ENCODE data around the gene PLXDC2.
"Not testable (repeated sequence)": the region's sequence is repeated elsewhere in the genome, so short reads cannot be mapped to it uniquely, and the experiment has no call there.

PLXDC2 gene

GRCh38 chr10:19816411-19817230 lies at the start of gene PLXDC2:
PLXDC2 (plus strand) TSS chr10:19816432.
- DNase-seq: no peak

GRCh38 chr10:19767876-19768275 lies 48.4 kb upstream of the PLXDC2 start:
- no peak for DNase-seq

GRCh38 chr10:19769826-19770225 lies 46.4 kb upstream of the PLXDC2 start:
- not testable (repeated sequence) for DNase-seq

- DNase-seq: no peak
These were observed 43.3 kb upstream of the PLXDC2 start for GRCh38 chr10:19772972-19773371.

- DNase-seq: no peak
These were observed 40.9 kb upstream of the PLXDC2 start for GRCh38 chr10:19775296-19775695.

GRCh38 chr10:19777806-19778205 lies 38.4 kb upstream of the PLXDC2 start:
- no peak for DNase-seq

- no peak for DNase-seq
These were observed 37.2 kb upstream of the PLXDC2 start for GRCh38 chr10:19778996-19779395.

GRCh38 chr10:19782430-19783089 lies 33.7 kb upstream of the PLXDC2 start:
- no peak for DNase-seq

GRCh38 chr10:19783721-19784120 lies 32.5 kb upstream of the PLXDC2 start:
- no peak for DNase-seq

GRCh38 chr10:19785366-19785765 lies 30.9 kb upstream of the PLXDC2 start:
- DNase-seq: no peak

- DNase-seq: no peak
These were observed 28.1 kb upstream of the PLXDC2 start for GRCh38 chr10:19788075-19788686.

GRCh38 chr10:19788902-19789301 lies 27.3 kb upstream of the PLXDC2 start:
- DNase-seq: no peak

GRCh38 chr10:19789607-19790006 lies 26.6 kb upstream of the PLXDC2 start:
- DNase-seq: no peak

GRCh38 chr10:19791032-19791431 lies 25.2 kb upstream of the PLXDC2 start:
- no peak for DNase-seq

GRCh38 chr10:19795684-19796083 lies 20.5 kb upstream of the PLXDC2 start:
- no peak for DNase-seq

- DNase-seq: no peak
These were observed 16.1 kb upstream of the PLXDC2 start for GRCh38 chr10:19800161-19800560.

- DNase-seq: no peak
These were observed 14.9 kb upstream of the PLXDC2 start for GRCh38 chr10:19801369-19801768.

GRCh38 chr10:19803676-19804075 lies 12.6 kb upstream of the PLXDC2 start:
- DNase-seq: no peak

GRCh38 chr10:19809481-19809880 lies 6.8 kb upstream of the PLXDC2 start:
- DNase-seq: no peak

- no peak for DNase-seq
These were observed 4.7 kb upstream of the PLXDC2 start for GRCh38 chr10:19811540-19811939.

GRCh38 chr10:19812976-19813375 lies 3.3 kb upstream of the PLXDC2 start:
- DNase-seq: no peak

- no peak for DNase-seq
These were observed 1.0 kb upstream of the PLXDC2 start for GRCh38 chr10:19815036-19815730.

- no peak for DNase-seq
These were observed 361 bp upstream of the PLXDC2 start for GRCh38 chr10:19815731-19816410.
